GM20000 (cell line): ENCODE data around the gene BRSK1.

Experiments
- DNase-seq: peaks from one replicate; pipeline ENCODE4 v3.0.0; 2012; ENCODE audit warnings: low spot score
- CTCF ChIP-seq: IDR thresholded peaks from 2 replicates; pipeline ENCODE4 v1.5.1; 2012; ENCODE audit warnings: mild to moderate bottlenecking, control low read depth; ENCODE audit errors: extremely low read depth, missing control alignments

BRSK1 gene

GRCh38 chr19:55353803-55354697, 70.3 kb downstream of the BRSK1 start:
- TF ChIP-seq CTCF = no peak
- peak; percentile 89 for DNase-seq

DNA sequence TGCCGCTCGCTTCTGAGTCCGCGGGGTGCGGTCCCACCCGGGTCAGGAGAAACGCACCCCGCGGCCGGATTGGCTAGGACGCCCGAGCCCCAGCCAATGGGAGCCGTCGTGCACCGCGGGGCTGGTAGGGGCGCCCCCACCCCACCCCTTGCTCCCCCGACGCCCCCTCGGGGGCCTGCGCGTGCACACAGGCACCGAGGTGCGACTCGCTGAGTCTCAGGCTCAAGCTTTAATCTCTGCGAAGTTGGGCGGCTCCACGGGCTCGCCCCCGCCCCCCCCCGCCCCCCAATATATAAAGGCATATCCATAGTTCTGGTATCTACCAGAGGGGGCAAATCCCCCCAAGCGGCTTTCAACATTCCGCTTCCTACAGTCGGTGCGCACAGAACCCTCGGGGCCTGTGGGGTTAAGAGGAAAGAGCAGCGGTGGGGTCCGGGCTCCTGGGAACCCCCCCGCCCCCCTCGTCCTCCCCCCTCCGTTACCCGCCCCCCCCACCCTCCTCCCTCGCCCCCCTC, 71.0 kb downstream of the BRSK1 start, which contains the start of gene COX6B2:
Gene COX6B2 (minus strand): TSS at position 22 of the 515 bp plus-strand sequence. CDS start 198 bp downstream, outside the sequence.
- DNase-seq = no peak
- no peak for TF ChIP-seq CTCF

DNA sequence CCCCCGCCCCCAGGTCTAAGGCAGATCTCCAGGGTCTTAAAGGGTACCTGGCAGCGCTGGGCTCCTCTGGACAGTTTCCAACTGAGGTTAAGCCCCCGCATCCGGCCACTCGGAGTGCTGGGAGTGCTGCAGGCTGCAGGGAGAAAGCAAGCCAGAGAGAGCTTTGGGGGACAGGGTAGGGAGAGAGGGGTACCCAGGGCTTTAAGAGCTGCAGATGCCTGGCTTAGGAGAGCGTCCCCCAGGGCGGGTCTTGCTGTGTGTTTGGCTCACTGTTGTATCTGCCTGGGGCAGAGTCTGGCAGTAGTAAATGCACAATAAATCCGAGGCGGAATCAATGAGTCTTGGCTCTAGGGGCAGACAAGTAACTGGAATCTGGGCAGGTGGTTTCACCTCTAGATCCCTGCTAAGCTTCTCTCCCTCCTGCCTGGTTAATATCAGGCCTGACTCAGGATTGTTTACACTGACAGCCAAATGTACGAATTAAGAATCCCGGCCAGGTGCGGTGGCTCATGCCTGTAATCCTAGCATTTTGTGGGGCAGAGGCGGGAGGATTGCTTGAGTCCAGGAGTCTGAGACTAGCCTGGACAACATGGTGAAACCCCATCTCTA, 71.5 kb downstream of the BRSK1 start:
- DNase-seq = no peak
- no peak for TF ChIP-seq CTCF

- no peak for TF ChIP-seq CTCF
- no peak for DNase-seq
Measured at GRCh38 chr19:55358493-55358892, 74.7 kb downstream of the BRSK1 start.

DNA sequence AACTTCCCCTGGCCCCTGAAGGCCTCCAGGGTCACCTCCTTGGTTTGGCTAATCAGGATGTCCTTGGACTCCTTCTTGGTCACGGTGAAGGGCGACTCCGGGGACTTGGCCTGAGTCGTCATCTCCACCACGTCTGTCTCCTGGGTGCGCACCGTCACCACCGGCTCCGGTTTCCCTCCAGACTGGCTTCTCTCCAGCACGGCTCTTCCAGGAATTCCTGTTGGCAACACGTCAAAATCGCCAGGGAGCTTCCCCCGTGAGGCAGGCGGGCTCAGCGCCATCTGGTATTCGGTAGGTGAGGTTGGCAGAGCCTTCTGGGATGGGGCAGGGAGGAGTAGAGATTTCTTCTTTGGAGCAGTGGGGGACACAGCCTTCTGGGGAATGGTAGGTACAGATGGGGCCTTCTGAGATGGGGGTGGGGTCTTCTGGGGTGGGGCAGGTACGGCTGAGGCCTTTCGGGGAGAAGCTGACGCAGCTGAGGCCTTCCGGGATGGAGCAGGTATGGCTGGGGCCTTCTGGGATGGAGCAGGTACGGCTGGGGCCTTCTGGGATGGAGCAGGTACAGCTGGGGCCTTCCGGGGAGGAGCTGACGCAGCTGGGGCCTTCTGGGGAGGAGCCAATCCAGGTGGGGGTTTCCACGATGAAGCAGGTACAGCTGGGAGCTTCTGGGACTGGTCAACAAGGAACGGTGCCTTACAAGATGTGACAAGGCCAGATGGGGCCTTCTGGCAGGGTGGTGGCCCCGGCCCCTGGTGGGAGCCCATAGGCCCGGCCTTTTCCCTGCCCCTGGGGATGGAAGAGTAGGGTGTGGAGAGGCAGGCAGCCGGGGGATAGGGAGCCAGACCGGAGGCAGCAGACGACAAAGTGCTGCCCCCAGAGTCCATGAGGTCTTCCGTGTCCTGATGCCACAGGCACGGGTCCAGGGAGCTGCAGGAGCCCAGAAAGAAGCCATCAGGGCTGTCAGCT, 75.4 kb downstream of the BRSK1 start:
- no peak for TF ChIP-seq CTCF
- DNase-seq = no peak

DNA sequence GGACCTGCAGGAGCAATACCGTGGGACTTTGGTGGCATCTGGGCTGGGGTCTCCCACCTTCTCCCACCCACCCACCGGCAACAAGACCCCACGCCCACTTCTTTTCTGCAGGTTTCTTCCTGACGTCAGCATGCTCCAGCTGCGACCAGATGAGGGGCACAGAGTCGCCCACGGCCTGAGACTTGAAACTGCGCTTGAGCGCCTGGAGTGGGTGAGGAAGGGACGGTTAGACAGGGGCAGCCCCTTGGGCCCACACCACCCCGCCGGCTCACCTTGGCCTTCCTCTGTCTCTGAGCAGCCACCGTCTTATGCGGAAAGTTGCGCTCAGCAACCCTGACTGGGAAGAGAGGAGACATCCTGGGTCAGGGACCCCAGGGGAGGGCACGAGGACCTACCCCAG, 77.1 kb downstream of the BRSK1 start:
- DNase-seq = no peak
- TF ChIP-seq CTCF = no peak
